HepG2 (cell line): ENCODE measurements around the gene SYVN1. TPM values are rescaled to one million over a fixed set of nuclear protein-coding genes. Genes with fewer than 3 reads are reported as not detected.

ENCODE experiments used
- DNMT1 ChIP-seq: sonication (generic); formaldehyde crosslinking; IDR thresholded peaks from 2 replicates; pipeline ENCODE4 v1.5.1; 2020; ENCODE audit warnings: mild to moderate bottlenecking, missing genetic modification reagents
- ELF3 ChIP-seq: IDR thresholded peaks from 2 replicates; pipeline ENCODE4 v1.6.1; 2016; ENCODE audit warnings: missing genetic modification reagents, missing compliant biosample characterization
- JUND ChIP-seq: sonication (generic); formaldehyde crosslinking; IDR thresholded peaks from 2 replicates; pipeline ENCODE4 v1.8.0; 2022; ENCODE audit warnings: mild to moderate bottlenecking, missing genetic modification reagents
- KLF11 ChIP-seq: IDR thresholded peaks from 2 replicates; pipeline ENCODE4 v1.6.1; 2016; ENCODE audit warnings: missing compliant biosample characterization
- MAFG ChIP-seq: sonication (generic); formaldehyde crosslinking; IDR thresholded peaks from 2 replicates; pipeline ENCODE4 v1.5.1; 2020; ENCODE audit warnings: mild to moderate bottlenecking, missing genetic modification reagents
- NFYC ChIP-seq: IDR thresholded peaks from 2 replicates; pipeline ENCODE4 v1.6.1; 2016; ENCODE audit warnings: missing genetic modification reagents, missing compliant biosample characterization
- ZFP37 ChIP-seq: sonication (generic); formaldehyde crosslinking; IDR thresholded peaks from 2 replicates; pipeline ENCODE4 v1.4.0; 2020; ENCODE audit warnings: missing genetic modification reagents, borderline replicate concordance
- ZFY ChIP-seq: sonication (generic); formaldehyde crosslinking; IDR thresholded peaks from 2 replicates; pipeline ENCODE4 v1.4.0; 2020; ENCODE audit warnings: missing genetic modification reagents
- ZFYVE20 ChIP-seq: sonication (generic); formaldehyde crosslinking; IDR thresholded peaks from 2 replicates; pipeline ENCODE4 v1.8.0; 2023; ENCODE audit warnings: low read depth, mild to moderate bottlenecking, moderate library complexity, missing genetic modification reagents, borderline replicate concordance
- ZNF430 ChIP-seq: sonication (generic); formaldehyde crosslinking; IDR thresholded peaks from 2 replicates; pipeline ENCODE4 v1.9.0; 2021; ENCODE audit warnings: mild to moderate bottlenecking, missing genetic modification reagents
- polyA plus RNA-seq, 8 experiments: library from polyadenylated mRNA; depleted of rRNA in 3 of 8; stranded (reverse) in 7 of 8; unstranded in 1 of 8; fragments of >200 nt; fragmentation: Illumina TruSeq in 4 of 8; extraction: Trizol in 4 of 8; gene quantifications; 2 replicates each; pipeline versions ENCODE4 v1.2.1 to v1.2.3, GENCODE V29; 2011 to 2016; ENCODE audit warnings: low read depth in 4 of 8, missing spikeins in 1 of 8, mixed read lengths in 1 of 8; ENCODE audit not compliant: insufficient read depth in 1 of 8
- total RNA-seq, 5 experiments: library from RNA; depleted of rRNA; stranded (reverse); fragments of >200 nt; fragmentation: Illumina TruSeq; extraction: Trizol; gene quantifications; 2 replicates each; pipeline ENCODE4 v1.2.3, GENCODE V29; 2016; ENCODE audit warnings: low read depth in 1 of 5
- TF ChIP-seq, protein P1 (sequence below), 2 experiments: fragments of 450-650 bp in 1 of 2; sonication (generic) in 1 of 2; formaldehyde crosslinking; IDR thresholded peaks; 2 replicates each; pipeline versions ENCODE4 v1.5.0 to v1.8.0; 2020 to 2022; ENCODE audit warnings: mild to moderate bottlenecking in 1 of 2, missing genetic modification reagents in 1 of 2
- TF ChIP-seq, protein P2 (sequence below): sonication (generic); formaldehyde crosslinking; IDR thresholded peaks from 2 replicates; pipeline ENCODE4 v1.5.0; 2020; ENCODE audit warnings: mild to moderate bottlenecking, missing genetic modification reagents
- TF ChIP-seq, protein P3 (sequence below): sonication (generic); formaldehyde crosslinking; IDR thresholded peaks from 2 replicates; pipeline ENCODE4 v1.5.0; 2020; ENCODE audit warnings: missing genetic modification reagents

The SYVN1 gene
- total and polyA plus RNA-seq, 2 of the 13 experiments (the other 11 are each of a cell fraction or from before 2014, with no cell fraction given), result 10.3 to 22.5 TPM

DNA sequence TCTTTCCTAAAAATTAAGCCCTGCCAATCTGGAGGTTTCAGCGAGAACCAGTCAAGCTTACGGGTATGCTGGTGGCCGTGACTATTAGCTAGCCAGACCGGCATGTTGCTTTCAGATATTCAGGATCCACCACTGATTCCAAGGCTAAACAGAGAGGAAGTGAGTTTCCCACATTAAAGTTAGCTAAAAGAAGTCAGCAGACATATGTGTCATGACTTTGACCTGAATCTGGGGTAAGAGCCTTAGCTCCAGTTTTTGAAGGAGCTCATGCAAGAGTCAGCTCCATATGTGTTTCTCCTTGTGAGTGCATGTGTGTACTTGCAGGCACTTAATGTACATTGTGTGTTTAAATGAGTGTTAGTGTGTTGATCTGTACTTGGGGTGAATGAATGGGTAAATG lies 48.9 kb downstream of the SYVN1 start (continued):
- TF ChIP-seq, protein P1, sequence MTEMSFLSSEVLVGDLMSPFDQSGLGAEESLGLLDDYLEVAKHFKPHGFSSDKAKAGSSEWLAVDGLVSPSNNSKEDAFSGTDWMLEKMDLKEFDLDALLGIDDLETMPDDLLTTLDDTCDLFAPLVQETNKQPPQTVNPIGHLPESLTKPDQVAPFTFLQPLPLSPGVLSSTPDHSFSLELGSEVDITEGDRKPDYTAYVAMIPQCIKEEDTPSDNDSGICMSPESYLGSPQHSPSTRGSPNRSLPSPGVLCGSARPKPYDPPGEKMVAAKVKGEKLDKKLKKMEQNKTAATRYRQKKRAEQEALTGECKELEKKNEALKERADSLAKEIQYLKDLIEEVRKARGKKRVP (CRISPR knock-in tag; IDR thresholded peaks at IDR 0.05), result no peak
- TF ChIP-seq, protein P2, sequence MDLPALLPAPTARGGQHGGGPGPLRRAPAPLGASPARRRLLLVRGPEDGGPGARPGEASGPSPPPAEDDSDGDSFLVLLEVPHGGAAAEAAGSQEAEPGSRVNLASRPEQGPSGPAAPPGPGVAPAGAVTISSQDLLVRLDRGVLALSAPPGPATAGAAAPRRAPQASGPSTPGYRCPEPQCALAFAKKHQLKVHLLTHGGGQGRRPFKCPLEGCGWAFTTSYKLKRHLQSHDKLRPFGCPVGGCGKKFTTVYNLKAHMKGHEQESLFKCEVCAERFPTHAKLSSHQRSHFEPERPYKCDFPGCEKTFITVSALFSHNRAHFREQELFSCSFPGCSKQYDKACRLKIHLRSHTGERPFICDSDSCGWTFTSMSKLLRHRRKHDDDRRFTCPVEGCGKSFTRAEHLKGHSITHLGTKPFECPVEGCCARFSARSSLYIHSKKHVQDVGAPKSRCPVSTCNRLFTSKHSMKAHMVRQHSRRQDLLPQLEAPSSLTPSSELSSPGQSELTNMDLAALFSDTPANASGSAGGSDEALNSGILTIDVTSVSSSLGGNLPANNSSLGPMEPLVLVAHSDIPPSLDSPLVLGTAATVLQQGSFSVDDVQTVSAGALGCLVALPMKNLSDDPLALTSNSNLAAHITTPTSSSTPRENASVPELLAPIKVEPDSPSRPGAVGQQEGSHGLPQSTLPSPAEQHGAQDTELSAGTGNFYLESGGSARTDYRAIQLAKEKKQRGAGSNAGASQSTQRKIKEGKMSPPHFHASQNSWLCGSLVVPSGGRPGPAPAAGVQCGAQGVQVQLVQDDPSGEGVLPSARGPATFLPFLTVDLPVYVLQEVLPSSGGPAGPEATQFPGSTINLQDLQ (CRISPR knock-in tag), result no peak
- TF ChIP-seq ZFYVE20 (CRISPR knock-in tag), result no peak
- TF ChIP-seq ZNF430 (CRISPR knock-in tag), result no peak
- no peak for TF ChIP-seq DNMT1 (CRISPR knock-in tag)
- TF ChIP-seq ZFY (CRISPR knock-in tag), result no peak
- no peak for TF ChIP-seq ELF3
- TF ChIP-seq KLF11 (CRISPR knock-in tag), result no peak
- TF ChIP-seq MAFG (CRISPR knock-in tag), result no peak
- TF ChIP-seq JUND, result no peak
- no peak for TF ChIP-seq ZFP37 (CRISPR knock-in tag)
- TF ChIP-seq, protein P3, sequence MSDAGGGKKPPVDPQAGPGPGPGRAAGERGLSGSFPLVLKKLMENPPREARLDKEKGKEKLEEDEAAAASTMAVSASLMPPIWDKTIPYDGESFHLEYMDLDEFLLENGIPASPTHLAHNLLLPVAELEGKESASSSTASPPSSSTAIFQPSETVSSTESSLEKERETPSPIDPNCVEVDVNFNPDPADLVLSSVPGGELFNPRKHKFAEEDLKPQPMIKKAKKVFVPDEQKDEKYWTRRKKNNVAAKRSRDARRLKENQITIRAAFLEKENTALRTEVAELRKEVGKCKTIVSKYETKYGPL (CRISPR knock-in tag), result no peak
- TF ChIP-seq NFYC (CRISPR knock-in tag), result no peak
